Measurements from ENCODE around the gene FOXD4L5.
"Not testable (repeated sequence)": the region's sequence is repeated elsewhere in the genome, so short reads cannot be mapped to it uniquely, and the experiment has no call there.

The FOXD4L5 gene

DNA sequence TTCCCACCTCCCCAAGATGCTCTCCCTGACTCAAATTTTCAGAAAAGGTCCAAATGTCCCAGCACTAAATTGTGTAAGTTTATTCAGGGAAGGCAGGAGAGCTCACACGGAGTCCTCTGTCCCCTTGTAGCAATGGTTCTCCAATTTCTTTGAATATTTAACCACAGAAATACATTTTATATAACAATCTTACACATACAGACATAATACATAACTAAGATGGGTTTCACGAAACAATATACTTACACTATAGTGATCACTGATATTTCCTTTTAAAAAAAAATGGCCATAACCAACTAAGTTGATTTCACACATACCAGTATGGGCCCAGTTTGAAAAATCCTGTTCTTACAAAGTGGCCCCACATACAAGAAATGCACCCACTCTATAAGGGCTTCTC is at the start of gene FOXD4L5:
Gene FOXD4L5 (minus strand): TSS at position 101 of the 400 bp plus-strand sequence. CDS start 832 bp downstream, outside the sequence.
- DNase-seq (ENCODE audit: low spot score), result not testable (repeated sequence)

DNA sequence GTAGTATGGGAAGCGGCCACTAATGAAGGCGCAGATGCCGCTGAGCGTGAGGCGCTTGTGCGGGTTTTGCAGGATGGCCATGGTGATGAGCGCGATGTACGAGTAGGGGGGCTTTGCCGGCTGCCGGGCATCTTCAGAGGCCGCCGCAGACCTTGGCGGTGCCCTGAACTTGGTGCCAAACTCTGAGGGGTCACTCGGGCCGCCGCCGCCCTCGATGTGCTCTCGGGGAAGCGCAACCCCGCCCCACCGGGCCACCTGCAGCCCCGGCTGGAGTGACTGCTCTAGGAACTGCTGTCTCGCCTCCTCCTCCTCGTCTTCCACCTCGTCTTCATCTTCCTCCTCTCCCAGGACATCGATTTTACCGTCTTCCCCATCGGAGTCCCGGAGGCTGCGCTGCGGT is 1.1 kb downstream of the FOXD4L5 start:
- not testable (repeated sequence) for DNase-seq (ENCODE audit: low spot score)

DNA sequence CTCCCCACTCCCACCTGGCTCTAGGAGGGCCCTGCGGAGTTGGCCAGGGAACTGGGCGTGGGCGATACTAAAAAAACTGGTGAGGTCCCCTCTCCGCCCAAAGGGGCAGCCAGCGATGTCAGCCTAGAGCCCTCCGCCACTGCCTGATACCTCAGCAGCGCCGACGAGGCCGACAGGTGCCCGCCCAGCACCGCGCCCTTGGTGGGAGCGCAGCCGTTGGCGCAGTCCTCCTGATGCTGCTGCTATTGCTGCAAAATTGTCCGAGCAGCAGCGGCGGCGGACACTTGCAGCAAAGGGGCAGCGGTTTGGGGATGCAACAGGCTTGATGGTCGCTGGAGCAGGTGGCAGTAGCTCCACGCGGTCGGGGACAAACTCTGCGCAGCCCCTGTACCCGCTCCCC is 2.0 kb downstream of the FOXD4L5 start:
- DNase-seq (ENCODE audit: low spot score), result not testable (repeated sequence)
